ENCODE data around the gene UBA6.

Gene UBA6

DNA sequence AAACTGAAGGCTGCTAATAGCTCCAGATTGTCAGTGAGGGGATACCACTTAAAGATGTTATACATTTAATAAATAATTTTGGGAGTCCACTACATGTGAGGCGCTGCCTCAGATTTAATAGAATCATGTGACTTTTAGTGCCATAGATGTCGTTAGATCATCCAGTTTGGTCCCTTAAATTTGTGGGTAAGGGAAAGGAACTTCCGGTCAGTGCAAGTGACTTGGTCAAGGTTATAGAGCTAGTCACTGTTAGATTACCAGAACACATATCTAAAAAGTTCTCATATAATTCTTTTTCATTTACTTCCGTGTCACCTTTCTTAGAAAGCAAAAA, 529 bp upstream of the UBA6 start:
- H3K9me3 ChIP-seq (ENCODE audit: control insufficient read depth, insufficient read depth, low read length): no peaks in the 10 kb centered on the region
- H3K36me3 ChIP-seq (ENCODE audit: insufficient read depth, low read length): peaks cover 3% of the 10 kb centered on the region; the same call in 1 of the 2 replicates
- H3K4me1 ChIP-seq (ENCODE audit: insufficient read depth, low read length): peaks cover 4% of the 10 kb centered on the region; the same call in 1 of the 2 replicates
- peak overlapping the region; percentile 71 for H3K9ac ChIP-seq (ENCODE audit: low read depth, low read length)

DNA sequence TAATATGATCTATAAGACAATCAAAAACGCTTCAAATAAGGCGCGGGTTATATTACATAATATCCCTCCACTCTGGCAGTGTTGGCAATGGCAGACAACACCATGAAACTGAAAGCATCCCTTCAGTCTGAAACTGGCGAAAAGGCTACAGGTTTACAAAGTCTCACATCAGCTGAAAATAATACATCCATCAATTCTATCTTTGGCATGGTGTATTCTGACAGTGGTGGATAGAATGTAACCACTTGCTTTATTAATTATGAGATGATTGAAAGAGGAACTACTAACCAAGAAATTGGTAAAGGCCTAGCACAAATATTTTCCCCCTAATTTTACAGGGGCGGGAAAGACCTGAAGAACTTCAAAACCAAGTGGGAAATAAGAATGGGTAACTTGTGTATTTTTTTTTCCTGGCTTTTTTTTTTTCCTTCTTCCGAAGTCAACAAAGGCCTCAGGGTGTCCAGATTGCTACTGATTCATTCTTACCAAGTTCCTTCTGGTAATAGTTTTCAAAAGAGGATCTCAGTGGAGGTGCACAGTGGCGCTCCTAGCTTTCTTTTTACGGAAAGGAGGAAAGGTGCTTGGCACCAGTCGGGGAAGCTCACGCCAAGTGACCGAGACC, 728 bp downstream of the UBA6 start:
- Histone ChIP-seq H3K9ac (ENCODE audit: low read depth, low read length) (peak overlapping the region; percentile 98), H3K36me3 (ENCODE audit: insufficient read depth, low read length) (peaks cover 3% of the 10 kb centered on the region; the same call in 1 of the 2 replicates), H3K4me1 (ENCODE audit: insufficient read depth, low read length) (peaks cover 4% of the 10 kb centered on the region; the same call in 1 of the 2 replicates), H3K9me3 (ENCODE audit: control insufficient read depth, insufficient read depth, low read length) (no peaks in the 10 kb centered on the region)

- Histone ChIP-seq H3K4me1 (ENCODE audit: insufficient read depth, low read length) (peaks cover 4% of the 10 kb centered on the region; the same call in 1 of the 2 replicates), H3K9me3 (ENCODE audit: control insufficient read depth, insufficient read depth, low read length) (no peaks in the 10 kb centered on the region), H3K9ac (ENCODE audit: low read depth, low read length) (peak overlapping the region; percentile 98; the same call in 1 of the 2 replicates), H3K36me3 (ENCODE audit: insufficient read depth, low read length) (no peaks in the 10 kb centered on the region)
Observed at GRCh38 chr4:67699603-67700002, 1.4 kb downstream of the UBA6 start.

- H3K4me1 ChIP-seq (ENCODE audit: insufficient read depth, low read length): peaks cover 4% of the 10 kb centered on the region; the same call in 1 of the 2 replicates
- H3K9me3 ChIP-seq (ENCODE audit: control insufficient read depth, insufficient read depth, low read length): no peaks in the 10 kb centered on the region
- no peaks in the 10 kb centered on the region for H3K36me3 ChIP-seq (ENCODE audit: insufficient read depth, low read length)
- no peak overlapping the region for H3K9ac ChIP-seq (ENCODE audit: low read depth, low read length)
Observed at GRCh38 chr4:67697860-67698687, 2.9 kb downstream of the UBA6 start.

DNA sequence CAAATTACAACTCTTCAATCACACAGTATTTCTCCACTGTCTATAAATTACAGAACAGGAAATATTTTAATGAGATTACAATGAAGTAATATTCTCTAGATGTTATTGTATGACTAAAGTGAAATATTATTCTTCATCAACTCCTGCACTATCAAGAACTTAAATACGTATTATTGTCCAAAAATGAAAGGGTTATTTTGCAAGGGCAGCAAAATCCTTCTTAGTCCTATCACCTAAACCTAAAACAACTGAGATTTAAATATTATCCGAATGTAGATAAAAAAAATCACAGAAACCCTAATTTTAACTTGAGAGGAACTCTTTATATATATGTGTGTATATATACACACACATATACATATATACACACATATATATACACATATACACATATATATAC, 4.9 kb downstream of the UBA6 start:
- no peak overlapping the region for H3K9ac ChIP-seq (ENCODE audit: low read depth, low read length)
- H3K36me3 ChIP-seq (ENCODE audit: insufficient read depth, low read length): peaks cover 3% of the 10 kb centered on the region

GRCh38 chr4:67694662-67695061, 6.3 kb downstream of the UBA6 start:
- peaks cover 3% of the 10 kb centered on the region for H3K36me3 ChIP-seq (ENCODE audit: insufficient read depth, low read length)
- no peaks in the 10 kb centered on the region for H3K9me3 ChIP-seq (ENCODE audit: control insufficient read depth, insufficient read depth, low read length)
- no peak overlapping the region for H3K9ac ChIP-seq (ENCODE audit: low read depth, low read length)
- 0 out of 2 replicates have a peak, but pooled peaks cover 4% of the 10 kb centered on the region for H3K4me1 ChIP-seq (ENCODE audit: insufficient read depth, low read length)

More for the DNA sequence above, 4.9 kb downstream of the UBA6 start:
- no peaks in the 10 kb centered on the region for H3K9me3 ChIP-seq (ENCODE audit: control insufficient read depth, insufficient read depth, low read length)
- H3K4me1 ChIP-seq (ENCODE audit: insufficient read depth, low read length): 0 out of 2 replicates have a peak, but pooled peaks cover 4% of the 10 kb centered on the region

- Histone ChIP-seq H3K4me1 (ENCODE audit: insufficient read depth, low read length) (no peaks in the 10 kb centered on the region), H3K36me3 (ENCODE audit: insufficient read depth, low read length) (peaks cover 3% of the 10 kb centered on the region), H3K9ac (ENCODE audit: low read depth, low read length) (no peak overlapping the region), H3K9me3 (ENCODE audit: control insufficient read depth, insufficient read depth, low read length) (no peaks in the 10 kb centered on the region)
Observed at GRCh38 chr4:67691328-67691727, 9.6 kb downstream of the UBA6 start.

- Histone ChIP-seq H3K36me3 (ENCODE audit: insufficient read depth, low read length) (peaks cover 3% of the 10 kb centered on the region), H3K9ac (ENCODE audit: low read depth, low read length) (no peak overlapping the region), H3K4me1 (ENCODE audit: insufficient read depth, low read length) (no peaks in the 10 kb centered on the region), H3K9me3 (ENCODE audit: control insufficient read depth, insufficient read depth, low read length) (no peaks in the 10 kb centered on the region)
Observed at GRCh38 chr4:67687636-67688035, 13.3 kb downstream of the UBA6 start.

DNA sequence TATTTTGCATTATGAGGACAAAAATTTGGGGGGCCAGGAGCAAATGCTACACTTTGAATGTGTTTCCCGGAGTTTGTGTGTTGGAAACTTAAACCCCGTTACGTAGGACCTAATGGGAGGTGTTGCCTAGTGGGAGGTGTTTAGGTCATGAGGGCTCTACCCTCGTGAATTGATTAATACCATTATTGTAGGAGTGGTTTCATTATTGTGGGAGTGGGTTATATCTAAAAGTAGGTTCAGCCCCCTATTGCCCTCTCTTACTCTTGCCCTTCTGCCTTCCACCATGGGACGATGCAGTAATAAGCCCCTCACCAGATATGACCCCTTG, 15.5 kb downstream of the UBA6 start:
- no peaks in the 10 kb centered on the region for H3K4me1 ChIP-seq (ENCODE audit: insufficient read depth, low read length)
- H3K9ac ChIP-seq (ENCODE audit: low read depth, low read length): no peak overlapping the region
- H3K9me3 ChIP-seq (ENCODE audit: control insufficient read depth, insufficient read depth, low read length): no peaks in the 10 kb centered on the region
- H3K36me3 ChIP-seq (ENCODE audit: insufficient read depth, low read length): no peaks in the 10 kb centered on the region

DNA sequence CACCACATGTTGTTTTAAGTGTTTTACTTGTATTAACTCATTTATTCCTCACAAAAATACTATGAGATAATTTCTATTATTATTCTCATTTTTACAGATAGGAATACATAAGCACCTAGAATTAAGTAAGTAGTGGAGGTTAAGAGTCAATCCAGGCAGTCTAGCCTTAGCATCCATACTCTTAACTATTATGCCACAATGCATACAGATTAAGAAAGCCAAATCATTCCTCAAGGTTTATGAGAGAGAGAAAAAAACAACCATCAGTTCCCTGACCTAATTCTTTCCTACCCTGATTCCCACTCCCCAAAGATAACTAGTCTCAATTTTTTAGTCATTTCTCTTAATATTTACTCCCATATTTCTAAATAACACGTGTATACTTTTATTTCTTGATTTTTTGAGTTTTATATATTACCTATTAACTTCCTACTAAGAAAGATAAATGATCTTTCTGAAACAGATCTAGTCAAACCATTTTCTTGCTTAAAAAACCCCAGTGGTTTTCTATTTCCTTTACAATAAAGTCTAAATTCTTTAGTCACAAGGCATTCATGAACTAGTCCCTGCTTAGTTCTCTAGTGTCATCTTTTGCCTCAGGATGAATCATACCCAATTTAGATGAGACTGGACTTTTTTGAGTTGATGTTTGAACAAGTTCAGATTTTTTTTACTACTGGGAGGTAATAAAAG, 16.0 kb downstream of the UBA6 start:
- H3K9ac ChIP-seq (ENCODE audit: low read depth, low read length): no peak overlapping the region
- no peaks in the 10 kb centered on the region for H3K4me1 ChIP-seq (ENCODE audit: insufficient read depth, low read length)
- H3K36me3 ChIP-seq (ENCODE audit: insufficient read depth, low read length): no peaks in the 10 kb centered on the region
- H3K9me3 ChIP-seq (ENCODE audit: control insufficient read depth, insufficient read depth, low read length): no peaks in the 10 kb centered on the region

DNA sequence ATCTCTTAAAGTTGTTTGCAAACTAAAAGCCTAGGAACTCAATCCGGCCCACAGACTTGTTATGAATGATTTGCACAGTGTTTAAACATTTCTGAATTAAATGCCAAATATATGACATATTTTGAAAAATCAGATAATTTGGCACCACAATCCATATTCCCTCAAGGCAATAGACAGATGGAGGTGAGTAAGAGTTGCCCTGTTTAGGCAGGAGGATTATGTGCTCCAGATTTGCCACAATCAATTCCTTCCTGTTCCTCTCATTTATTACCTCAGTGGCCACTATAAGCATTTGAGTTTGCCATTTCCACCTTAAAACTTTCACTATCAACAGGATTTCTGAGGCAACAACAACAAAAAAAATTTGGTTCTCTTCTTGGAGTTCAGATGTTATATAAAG, 18.7 kb downstream of the UBA6 start:
- no peaks in the 10 kb centered on the region; the same call in 1 of the 2 replicates for H3K36me3 ChIP-seq (ENCODE audit: insufficient read depth, low read length)
- no peaks in the 10 kb centered on the region for H3K4me1 ChIP-seq (ENCODE audit: insufficient read depth, low read length)
- H3K9ac ChIP-seq (ENCODE audit: low read depth, low read length): no peak overlapping the region
- no peaks in the 10 kb centered on the region for H3K9me3 ChIP-seq (ENCODE audit: control insufficient read depth, insufficient read depth, low read length)

DNA sequence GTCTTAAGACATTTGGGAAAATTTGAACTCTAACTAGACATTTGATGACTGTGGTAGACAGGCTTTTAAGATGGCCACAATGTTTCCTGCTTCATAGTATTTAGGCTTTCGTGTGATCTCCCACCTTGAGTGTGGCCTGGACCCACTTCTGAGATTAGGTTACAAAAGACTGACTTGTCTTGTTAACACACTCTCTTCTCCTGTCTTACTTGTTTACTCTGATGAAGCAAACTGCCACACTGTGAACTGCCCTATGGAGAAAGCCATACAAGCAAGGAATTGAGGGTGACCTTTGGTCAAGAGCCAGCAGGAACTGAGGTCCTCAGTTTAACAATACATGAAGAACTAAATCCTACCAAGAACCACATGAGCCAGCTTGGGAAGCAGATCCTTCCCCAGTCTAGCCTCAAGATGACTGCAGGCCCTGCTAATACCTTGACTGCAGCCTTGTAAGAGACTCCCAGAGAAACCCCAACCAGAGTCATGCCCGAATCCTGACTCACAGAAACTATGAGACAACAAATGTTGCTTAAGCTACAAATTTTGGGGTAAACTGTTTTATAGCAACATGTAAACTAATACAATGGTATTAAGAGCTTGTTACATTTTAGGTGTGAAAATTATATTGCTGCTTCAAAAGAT, 20.3 kb downstream of the UBA6 start:
- no peaks in the 10 kb centered on the region for H3K9me3 ChIP-seq (ENCODE audit: control insufficient read depth, insufficient read depth, low read length)
- peaks cover 5% of the 10 kb centered on the region for H3K36me3 ChIP-seq (ENCODE audit: insufficient read depth, low read length)
- no peak overlapping the region for H3K9ac ChIP-seq (ENCODE audit: low read depth, low read length)
- no peaks in the 10 kb centered on the region for H3K4me1 ChIP-seq (ENCODE audit: insufficient read depth, low read length)

DNA sequence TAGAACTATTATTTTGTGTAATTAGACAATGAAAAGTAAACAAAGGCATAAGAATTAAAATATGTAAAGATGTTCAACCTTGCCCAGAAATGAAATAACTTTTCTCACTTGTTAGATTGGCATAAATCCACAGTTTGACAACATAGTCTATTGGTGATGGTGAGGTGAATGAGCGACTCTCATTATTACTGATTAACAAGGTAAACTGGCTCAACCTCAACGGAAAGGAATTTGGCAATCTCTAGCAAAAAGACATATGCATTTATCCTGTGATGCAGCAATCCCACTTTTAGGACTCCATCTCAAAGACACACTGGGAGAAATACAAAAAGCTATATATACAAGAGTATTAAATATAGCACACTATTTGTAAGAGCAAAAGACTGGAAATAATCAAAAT, 22.3 kb downstream of the UBA6 start:
- Histone ChIP-seq H3K36me3 (ENCODE audit: insufficient read depth, low read length) (peaks cover 5% of the 10 kb centered on the region), H3K9ac (ENCODE audit: low read depth, low read length) (no peak overlapping the region), H3K4me1 (ENCODE audit: insufficient read depth, low read length) (no peaks in the 10 kb centered on the region), H3K9me3 (ENCODE audit: control insufficient read depth, insufficient read depth, low read length) (no peaks in the 10 kb centered on the region)

- Histone ChIP-seq H3K9ac (ENCODE audit: low read depth, low read length) (no peak overlapping the region), H3K36me3 (ENCODE audit: insufficient read depth, low read length) (peaks cover 12% of the 10 kb centered on the region), H3K4me1 (ENCODE audit: insufficient read depth, low read length) (no peaks in the 10 kb centered on the region), H3K9me3 (ENCODE audit: control insufficient read depth, insufficient read depth, low read length) (no peaks in the 10 kb centered on the region)
Observed at GRCh38 chr4:67674098-67674497, 26.9 kb downstream of the UBA6 start.
